ENCODE data around the gene SRD5A1. TPM values are rescaled to one million over a fixed set of nuclear protein-coding genes. Genes with fewer than 3 reads are reported as not detected.

Gene SRD5A1
- total RNA-seq, 2 experiments from 2014 or later: 16.7 to 32.5 TPM

GRCh38 chr5:6692906-6693305, 59.7 kb downstream of the SRD5A1 start:
- Histone ChIP-seq H3K9me3 (ENCODE audit: low read length) (no peaks in the 10 kb centered on the region), H3K4me2 (ENCODE audit: low read length) (no peak overlapping the region), H3K79me2 (ENCODE audit: insufficient read depth, low read depth, low read length) (no peaks in the 10 kb centered on the region), H2AFZ (ENCODE audit: low read length) (no peak overlapping the region), H3K9me2 (ENCODE audit: insufficient read depth, low read length) (no peaks in the 10 kb centered on the region; the same call in 1 of the 2 replicates), H3K36me3 (ENCODE audit: insufficient read depth, low read length) (no peaks in the 10 kb centered on the region), H3K27ac (ENCODE audit: low read depth, low read length, poor library complexity, severe bottlenecking) (no peak overlapping the region), H4K20me1 (ENCODE audit: insufficient read depth, low read length) (no peaks in the 10 kb centered on the region), H3K4me1 (ENCODE audit: insufficient read depth, low read length, poor library complexity, severe bottlenecking) (no peaks in the 10 kb centered on the region), H3K4me3 (ENCODE audit: low read depth, low read length, poor library complexity, severe bottlenecking) (no peak overlapping the region)
- ChIA-PET CTCF (ENCODE audit: unreplicated experiment) (no interaction called here), POLR2A (interaction anchor here (0.7 to 1.8 kb wide), 3 partner anchors 10 to 740 kb away, joined by 4 to 6 read pairs (median 6); no protein-coding TSS in a partner anchor)
- no TSS peak for BruUV-seq (replicated peaks)
- no peak for DNase-seq (ENCODE audit: low spot score)
- no peak for TF ChIP-seq CTCF (conservative IDR thresholded peaks at IDR 0.05; ENCODE audit: low read length)
- no peak for TF ChIP-seq EZH2phosphoT487 (IDR thresholded peaks at IDR 0.05; ENCODE audit: borderline replicate concordance, low read depth, low read length)
- intact Hi-C loops (cut with micrococcal nuclease; ENCODE audit: unreplicated experiment): no loop called here

- Histone ChIP-seq H3K27ac (ENCODE audit: low read depth, low read length, poor library complexity, severe bottlenecking) (no peak overlapping the region), H4K20me1 (ENCODE audit: insufficient read depth, low read length) (no peaks in the 10 kb centered on the region), H3K4me3 (ENCODE audit: low read depth, low read length, poor library complexity, severe bottlenecking) (no peak overlapping the region), H3K9me3 (ENCODE audit: low read length) (no peaks in the 10 kb centered on the region), H3K4me2 (ENCODE audit: low read length) (no peak overlapping the region), H3K79me2 (ENCODE audit: insufficient read depth, low read depth, low read length) (no peaks in the 10 kb centered on the region), H3K36me3 (ENCODE audit: insufficient read depth, low read length) (no peaks in the 10 kb centered on the region), H3K9me2 (ENCODE audit: insufficient read depth, low read length) (no peaks in the 10 kb centered on the region), H2AFZ (ENCODE audit: low read length) (no peak overlapping the region), H3K4me1 (ENCODE audit: insufficient read depth, low read length, poor library complexity, severe bottlenecking) (no peaks in the 10 kb centered on the region)
- TF ChIP-seq CTCF (conservative IDR thresholded peaks at IDR 0.05; ENCODE audit: low read length): no peak
- no peak for TF ChIP-seq EZH2phosphoT487 (IDR thresholded peaks at IDR 0.05; ENCODE audit: borderline replicate concordance, low read depth, low read length)
- intact Hi-C loops (cut with micrococcal nuclease; ENCODE audit: unreplicated experiment): no loop called here
- no TSS peak for BruUV-seq (replicated peaks)
- ChIA-PET POLR2A (interaction anchor here (2.6 kb wide), 1 partner anchor 12 kb away, joined by 9 read pairs; no protein-coding TSS in a partner anchor), CTCF (ENCODE audit: unreplicated experiment) (no interaction called here)
- no peak for DNase-seq (ENCODE audit: low spot score)
Measured at GRCh38 chr5:6698696-6699095, 65.5 kb downstream of the SRD5A1 start.

GRCh38 chr5:6699357-6699756, 66.1 kb downstream of the SRD5A1 start:
- Histone ChIP-seq H3K9me2 (ENCODE audit: insufficient read depth, low read length) (no peaks in the 10 kb centered on the region), H3K4me1 (ENCODE audit: insufficient read depth, low read length, poor library complexity, severe bottlenecking) (no peaks in the 10 kb centered on the region), H2AFZ (ENCODE audit: low read length) (no peak overlapping the region), H3K36me3 (ENCODE audit: insufficient read depth, low read length) (no peaks in the 10 kb centered on the region), H3K4me3 (ENCODE audit: low read depth, low read length, poor library complexity, severe bottlenecking) (no peak overlapping the region), H4K20me1 (ENCODE audit: insufficient read depth, low read length) (no peaks in the 10 kb centered on the region), H3K4me2 (ENCODE audit: low read length) (no peak overlapping the region), H3K79me2 (ENCODE audit: insufficient read depth, low read depth, low read length) (no peaks in the 10 kb centered on the region), H3K9me3 (ENCODE audit: low read length) (no peaks in the 10 kb centered on the region), H3K27ac (ENCODE audit: low read depth, low read length, poor library complexity, severe bottlenecking) (no peak overlapping the region)
- TF ChIP-seq CTCF (conservative IDR thresholded peaks at IDR 0.05; ENCODE audit: low read length): no peak
- no peak for TF ChIP-seq EZH2phosphoT487 (IDR thresholded peaks at IDR 0.05; ENCODE audit: borderline replicate concordance, low read depth, low read length)
- BruUV-seq (replicated peaks): no TSS peak
- no peak for DNase-seq (ENCODE audit: low spot score)
- CTCF ChIA-PET (ENCODE audit: unreplicated experiment): no interaction called here
- intact Hi-C loops (cut with micrococcal nuclease; ENCODE audit: unreplicated experiment): no loop called here
- POLR2A ChIA-PET: interaction anchor here (2.6 kb wide), 1 partner anchor 12 kb away, joined by 9 read pairs; no protein-coding TSS in a partner anchor

Data from OCI-LY7 (cell line).